NCI-H510A (cell line): Measurements from ENCODE around the gene CRIP2.

ENCODE experiments used
- DNase-seq: peaks from one replicate; lab custom pipeline; 2025; lab: John Stamatoyannopoulos, UW

The CRIP2 gene, protein sequence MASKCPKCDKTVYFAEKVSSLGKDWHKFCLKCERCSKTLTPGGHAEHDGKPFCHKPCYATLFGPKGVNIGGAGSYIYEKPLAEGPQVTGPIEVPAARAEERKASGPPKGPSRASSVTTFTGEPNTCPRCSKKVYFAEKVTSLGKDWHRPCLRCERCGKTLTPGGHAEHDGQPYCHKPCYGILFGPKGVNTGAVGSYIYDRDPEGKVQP

DNA sequence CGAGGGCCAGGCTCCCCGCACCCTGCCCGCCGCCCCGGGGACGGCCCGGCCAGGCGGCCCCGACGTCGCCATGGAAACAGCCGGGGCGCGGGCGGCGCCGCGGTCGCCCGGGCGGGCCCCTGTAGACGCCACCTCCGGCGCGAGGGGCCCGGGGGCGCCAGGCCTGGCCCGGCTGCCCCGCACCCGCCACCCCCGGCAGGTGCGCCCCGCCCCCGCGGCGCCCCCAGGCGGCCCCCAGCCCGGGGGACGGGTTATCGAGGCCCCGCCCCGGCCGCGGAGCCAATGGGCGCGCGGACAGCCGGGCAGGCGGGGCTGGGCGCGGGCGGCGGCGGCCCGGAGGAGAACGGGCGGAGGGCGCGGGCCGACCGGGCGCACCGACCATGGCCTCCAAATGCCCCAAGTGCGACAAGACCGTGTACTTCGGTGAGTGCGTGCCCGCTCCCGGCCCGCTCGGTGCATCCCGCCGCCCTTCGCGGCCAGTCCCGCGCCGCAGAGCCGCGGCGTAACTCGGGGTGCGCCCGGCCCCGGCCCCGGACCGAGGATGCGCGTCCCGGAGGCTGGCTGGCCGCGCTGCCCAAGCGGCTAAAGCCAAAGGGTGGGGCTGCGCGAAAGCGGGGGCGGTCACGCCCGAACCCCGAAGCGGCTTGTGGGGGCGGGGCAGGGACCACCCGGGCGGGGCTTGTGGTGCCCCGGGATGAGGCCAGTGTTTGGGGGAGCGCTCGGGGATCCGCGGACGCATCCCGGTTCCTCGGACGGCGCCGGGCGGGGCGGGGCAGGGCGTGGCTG is at the start of gene CRIP2:
Gene CRIP2, plus strand, starts transcription at position 339 of the 786 bp plus-strand sequence. Its CDS starts 42 bp downstream, at position 381.
- DNase-seq = no peak

DNA sequence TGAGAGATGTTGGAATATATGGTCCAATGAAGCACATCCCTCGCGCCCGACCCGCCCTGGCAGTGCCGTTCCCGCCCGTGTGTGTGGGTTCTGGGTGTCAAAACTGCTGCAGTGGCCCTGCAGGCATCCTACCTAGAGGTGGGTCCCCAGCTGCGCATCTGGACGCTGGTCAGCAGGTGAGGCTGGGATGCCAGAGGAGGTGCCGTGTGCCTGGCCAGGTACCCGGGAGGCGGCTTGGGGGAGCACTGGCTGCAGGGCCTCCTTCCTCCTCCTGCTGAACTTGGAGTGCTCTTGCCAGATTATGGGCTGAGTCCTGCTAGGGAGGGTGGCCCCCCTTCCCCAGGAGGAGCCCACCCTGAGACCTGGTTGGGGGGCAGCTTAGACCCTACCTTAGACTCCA is 49.8 kb upstream of the CRIP2 start:
- DNase-seq = no peak

DNA sequence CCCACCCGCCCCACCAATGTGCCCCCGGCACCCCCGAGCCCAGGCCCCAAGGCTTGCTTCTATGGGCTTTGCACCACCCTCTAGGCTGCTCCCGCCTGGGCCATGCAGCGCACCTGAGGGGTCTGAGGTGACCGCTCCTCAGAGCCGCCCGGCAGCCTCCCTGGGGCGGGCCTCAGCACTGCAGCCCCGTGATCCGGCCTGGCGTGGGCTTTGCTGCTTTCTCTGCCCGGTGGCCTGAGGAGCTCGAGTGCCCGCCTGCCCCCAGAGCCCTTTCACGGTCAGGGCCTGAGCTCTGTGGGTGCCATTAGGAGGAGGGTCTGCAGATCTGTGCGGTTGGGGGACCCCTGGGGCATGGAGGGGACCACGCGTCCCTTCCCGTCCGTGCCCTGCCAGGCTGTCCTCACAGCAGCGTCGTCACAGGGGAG is 48.8 kb upstream of the CRIP2 start:
- DNase-seq = no peak

DNA sequence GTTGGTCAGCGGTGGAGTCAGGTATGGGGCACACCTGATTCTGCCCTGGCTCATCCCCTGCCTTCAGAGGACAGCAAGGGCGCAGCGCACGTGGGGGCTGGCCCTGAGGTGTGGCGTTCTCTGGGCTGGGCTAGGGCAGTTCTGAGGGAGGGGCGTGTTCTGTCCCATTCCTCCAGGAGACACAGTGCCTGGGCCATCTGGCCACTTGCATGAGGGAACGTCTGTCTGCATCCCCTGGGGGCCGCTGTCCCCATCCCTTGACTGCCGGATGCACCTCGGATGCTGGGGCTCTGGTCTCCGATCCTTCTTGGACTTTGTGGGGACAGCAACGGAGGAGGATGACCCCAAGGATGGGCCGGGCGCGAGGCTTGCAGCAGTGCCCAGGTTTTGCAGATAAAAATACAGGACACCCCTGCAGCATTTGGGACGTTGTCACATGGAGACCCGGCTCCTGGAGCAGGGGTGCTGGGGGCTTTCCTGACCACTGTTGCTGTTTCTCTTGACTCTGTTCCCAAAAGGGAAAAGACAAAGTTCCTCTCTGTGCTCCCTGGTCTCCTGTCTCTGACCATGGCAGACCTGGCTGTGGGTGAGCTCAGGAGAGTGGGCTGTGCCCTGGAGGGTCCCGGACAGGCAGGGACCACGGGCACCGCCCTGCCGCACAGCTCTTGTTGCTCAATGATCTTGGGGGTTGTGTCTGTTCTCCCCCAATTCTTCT is 48.0 kb upstream of the CRIP2 start:
- no peak for DNase-seq

DNA sequence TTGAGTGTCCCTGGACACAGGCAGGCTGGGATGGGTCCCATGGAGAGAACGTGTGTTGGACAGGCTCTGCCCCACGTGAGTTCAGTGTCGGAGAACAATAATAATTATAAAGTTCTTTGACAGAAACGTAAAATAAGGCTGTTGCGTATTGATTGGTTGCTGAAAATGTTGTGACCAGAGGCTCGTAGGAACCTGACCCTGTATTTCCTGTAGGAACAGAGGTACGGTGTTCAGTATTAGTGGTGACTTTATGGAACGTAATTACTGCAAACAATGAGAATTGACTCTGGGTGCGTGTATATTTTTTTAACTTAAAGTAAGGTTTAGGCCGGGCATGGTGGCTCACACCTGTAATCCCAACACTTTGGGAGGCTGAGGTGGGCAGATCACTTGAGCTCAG is 47.2 kb upstream of the CRIP2 start:
- no peak for DNase-seq

DNA sequence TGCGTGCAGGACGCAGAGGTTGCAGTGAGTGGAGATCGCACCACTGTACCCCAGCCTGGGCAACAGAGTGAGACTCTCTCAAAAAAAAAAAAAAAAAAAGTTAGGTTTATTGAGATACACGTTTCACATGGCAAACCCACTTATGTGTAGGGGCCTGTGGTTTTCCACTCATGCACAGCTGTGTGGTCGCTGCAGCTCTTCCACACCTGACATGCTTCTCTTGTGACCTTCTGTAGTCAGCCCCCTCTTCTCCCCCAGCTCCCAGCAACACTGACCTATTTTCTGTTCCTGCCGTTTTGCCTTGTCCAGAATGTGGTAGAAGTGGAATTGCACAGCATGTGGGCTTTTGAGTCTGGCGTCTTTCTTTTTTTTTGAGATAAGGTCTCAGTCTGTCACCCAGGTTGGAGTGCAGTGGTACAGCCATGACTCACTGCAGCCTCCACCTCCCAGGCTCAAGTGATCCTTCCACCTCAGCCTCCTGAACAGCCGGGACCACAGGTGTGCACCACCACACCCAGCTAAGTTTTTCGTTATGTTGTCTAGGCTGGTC is 46.6 kb upstream of the CRIP2 start:
- DNase-seq = no peak

DNA sequence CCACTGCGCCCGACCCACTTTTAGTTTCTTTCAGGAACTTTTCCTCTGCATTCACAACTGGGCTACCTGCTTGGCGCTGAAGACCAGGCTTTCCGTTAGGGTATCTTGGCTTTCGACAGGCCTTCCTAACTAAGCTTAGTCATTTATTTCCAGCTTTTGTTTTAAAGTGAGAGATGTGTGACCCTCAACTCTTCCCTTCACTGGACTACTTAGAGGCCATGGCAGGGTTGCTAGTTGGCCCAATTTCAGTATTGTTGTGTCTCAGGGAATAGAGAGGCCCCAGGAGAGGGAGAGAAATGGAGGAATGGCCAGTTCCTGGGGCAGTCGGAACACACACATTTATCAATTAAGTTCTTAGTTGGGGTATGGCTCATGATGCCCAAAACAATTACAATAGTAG is 44.6 kb upstream of the CRIP2 start:
- DNase-seq = no peak

DNA sequence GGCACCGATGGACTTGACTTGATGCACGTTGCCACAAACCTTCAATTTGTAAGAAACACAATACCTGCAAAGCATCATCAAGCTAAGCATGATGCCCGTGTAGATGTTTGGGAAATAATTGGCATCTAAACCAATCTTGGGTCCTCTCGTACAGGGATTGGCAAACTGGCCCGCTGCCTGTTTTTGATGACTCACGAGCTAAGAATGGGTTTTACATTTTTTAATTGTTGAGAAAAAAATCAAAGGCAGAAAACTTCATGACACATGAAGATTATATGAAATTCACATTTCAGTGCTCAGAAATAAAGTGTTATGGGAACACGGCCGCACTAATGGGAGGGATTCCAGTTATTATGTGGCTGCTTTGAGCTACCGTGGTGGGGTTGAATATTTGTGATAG is 44.1 kb upstream of the CRIP2 start:
- DNase-seq = no peak

DNA sequence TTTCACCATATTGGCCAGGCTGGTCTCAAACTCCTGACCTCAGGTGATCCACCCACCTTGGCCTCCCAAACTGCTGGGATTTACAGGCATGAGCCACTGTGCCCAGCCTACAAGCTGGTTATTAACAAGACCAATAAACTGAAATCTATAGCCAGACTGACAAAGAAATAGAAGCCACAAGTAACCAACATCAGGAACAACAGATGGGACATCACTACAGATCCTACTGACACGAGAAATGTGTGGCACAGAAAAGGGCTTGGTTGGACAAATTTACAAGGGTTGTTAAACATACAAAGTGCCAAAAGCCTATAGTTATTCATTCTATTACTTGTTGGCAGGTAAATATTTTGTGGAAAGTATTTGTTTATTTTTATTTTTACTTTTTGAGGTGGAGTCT is 43.4 kb upstream of the CRIP2 start:
- no peak for DNase-seq

DNA sequence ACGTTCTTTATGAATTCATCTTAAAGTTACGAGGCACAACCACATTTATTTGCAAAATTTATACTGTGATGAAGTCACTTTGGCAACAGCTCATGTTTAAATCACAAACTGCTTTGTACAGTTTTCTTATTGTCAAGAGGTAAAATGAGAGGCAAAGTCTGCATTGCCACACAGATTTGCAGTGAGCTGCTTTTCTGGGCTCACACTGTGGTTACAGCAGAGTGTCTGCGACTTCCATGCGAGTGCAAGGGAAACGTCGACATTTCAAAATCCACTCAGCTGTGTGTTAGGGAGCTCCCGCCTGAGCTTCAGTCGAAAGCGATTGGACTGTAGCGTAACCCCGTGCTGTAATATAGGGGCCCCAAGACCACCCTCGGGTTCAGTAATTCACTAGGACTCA is 42.0 kb upstream of the CRIP2 start:
- DNase-seq = no peak

DNA sequence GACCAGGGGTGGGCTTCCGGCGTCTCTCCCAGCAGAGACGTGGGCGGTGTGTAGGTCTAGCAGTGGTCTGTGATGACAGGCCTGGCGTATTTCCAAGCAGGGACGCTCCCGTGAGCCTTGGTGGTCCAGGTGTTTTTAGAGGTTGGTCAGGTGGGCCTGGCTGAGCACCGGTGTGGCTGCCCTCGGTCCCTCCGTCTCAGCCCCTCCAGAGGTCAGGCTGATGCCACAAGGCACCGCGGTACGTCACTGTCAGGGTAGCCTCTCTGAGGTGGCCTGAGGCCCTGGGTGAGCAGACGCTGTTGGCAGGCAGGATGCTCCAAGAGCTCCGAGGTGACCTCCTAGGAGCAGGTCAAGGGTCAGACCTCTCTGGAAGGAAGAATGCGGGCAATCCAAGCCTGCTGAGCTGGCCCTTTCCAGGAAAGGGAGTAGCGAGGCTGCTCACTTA is 41.4 kb upstream of the CRIP2 start:
- no peak for DNase-seq

DNA sequence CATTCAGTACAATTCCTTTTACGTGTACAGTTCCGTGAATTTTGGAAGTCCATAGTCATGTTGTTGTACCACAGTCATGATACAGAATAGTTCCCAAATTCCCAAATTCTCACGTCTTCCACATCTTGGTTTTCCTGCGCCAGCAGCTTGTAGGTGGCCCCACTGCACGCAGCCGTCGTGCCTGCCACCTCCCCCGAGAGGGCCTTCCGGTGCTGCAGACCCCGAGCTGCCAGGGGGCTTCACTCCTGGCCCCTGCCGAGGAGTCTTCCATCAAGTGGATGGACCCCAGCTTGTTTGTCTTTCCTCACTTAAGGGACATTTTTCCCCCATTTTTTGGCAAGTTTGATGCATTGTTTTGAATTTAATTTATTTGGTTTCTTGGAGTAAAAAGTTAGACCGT is 38.2 kb upstream of the CRIP2 start:
- DNase-seq = no peak

DNA sequence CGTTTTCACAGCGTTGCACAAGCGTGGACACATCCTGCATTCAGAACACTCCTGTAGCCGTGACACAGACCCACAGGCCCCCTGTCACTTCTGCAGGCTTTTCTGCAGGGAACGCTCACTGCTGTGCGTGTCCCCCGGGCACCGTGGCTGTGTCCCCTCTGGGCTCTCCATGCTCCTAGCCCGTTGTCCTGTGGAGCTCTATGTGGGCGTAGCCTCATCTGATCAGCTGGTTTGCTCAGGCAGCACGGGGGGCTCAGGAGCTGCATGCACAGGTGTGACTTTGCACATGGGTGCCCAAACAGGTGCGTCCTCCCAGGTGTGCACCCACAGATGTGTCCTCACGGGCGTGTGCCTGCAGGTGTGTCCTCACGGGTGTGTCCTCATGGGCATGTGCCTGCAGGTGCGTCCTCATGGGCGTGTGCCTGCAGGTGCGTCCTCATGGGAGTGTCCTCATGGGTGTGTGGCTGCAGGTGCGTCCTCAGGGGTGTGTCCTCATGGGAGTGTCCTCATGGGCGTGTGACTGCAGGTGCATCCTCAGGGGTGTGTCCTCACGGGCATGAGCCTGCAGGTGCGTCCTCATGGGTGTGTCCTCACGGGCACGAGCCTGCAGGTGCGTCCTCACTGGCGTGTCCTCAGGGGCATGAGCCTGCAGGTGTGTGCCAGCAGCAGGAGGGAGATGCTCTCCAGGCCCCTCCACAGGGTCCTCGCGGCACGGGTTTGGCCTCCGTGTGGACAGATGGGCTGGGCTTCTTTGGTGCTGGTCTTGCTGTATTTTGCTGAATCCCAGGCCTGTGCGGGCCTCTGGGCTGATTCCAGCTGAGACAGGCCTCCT is 37.5 kb upstream of the CRIP2 start:
- DNase-seq = peak; percentile 91

DNA sequence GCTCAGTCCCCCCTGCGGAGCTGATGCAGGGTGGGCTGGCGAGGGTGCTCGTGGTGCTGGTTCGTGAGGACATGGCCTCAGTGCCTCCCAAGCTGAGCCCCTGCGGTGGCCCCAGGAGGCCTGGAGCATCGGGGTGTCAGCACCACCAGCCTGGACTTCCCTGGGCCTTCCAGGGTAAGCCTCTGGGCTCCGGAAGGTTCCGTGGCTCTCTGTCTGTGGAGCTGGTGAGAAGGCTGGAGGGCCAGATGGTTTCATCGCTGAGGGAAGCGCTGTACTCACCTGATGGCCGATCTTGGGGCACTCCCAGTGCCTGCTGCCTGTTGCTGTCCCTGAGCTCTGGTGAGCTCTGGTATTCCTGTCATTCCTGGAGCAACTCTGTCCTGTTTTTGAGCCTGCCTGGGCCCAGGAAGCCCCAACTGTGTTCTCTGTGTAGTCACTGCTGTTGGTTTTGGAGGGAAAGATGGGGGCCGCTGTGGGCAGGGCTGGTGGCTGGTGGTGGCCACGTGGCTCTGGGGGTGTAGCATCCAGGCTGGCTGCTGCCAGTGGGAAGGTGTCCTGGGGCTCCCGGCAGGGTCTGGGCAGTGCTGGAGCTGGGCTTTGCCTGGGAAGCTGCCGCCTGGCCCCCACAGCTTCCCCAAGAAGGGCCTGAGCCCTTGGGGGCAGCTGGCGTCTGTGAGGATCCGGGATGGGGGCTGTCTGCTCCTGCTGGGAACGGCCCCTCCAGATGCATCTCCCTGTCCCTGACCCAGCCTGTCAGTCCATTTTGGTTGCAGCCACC is 36.7 kb upstream of the CRIP2 start:
- no peak for DNase-seq

DNA sequence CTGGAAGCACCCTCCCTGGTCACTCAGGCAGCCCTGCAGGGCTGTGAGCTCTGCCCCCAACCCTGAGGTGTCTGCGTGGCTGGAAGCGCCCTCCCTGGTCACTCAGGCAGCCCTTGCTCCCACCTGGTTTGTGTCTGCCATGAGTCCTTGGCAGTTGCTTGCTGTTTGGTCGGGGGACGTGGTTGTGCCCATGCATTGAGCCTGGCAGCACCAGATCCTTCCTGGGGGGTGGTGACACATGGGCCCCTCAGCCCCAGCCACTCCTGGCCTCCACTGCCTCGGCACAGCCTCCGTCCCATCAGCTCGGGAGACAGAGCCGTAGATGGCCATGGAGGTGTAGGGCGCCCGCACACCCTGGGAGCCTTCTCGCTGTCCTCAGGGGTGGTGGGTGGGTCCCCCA is 35.4 kb upstream of the CRIP2 start:
- DNase-seq = no peak

DNA sequence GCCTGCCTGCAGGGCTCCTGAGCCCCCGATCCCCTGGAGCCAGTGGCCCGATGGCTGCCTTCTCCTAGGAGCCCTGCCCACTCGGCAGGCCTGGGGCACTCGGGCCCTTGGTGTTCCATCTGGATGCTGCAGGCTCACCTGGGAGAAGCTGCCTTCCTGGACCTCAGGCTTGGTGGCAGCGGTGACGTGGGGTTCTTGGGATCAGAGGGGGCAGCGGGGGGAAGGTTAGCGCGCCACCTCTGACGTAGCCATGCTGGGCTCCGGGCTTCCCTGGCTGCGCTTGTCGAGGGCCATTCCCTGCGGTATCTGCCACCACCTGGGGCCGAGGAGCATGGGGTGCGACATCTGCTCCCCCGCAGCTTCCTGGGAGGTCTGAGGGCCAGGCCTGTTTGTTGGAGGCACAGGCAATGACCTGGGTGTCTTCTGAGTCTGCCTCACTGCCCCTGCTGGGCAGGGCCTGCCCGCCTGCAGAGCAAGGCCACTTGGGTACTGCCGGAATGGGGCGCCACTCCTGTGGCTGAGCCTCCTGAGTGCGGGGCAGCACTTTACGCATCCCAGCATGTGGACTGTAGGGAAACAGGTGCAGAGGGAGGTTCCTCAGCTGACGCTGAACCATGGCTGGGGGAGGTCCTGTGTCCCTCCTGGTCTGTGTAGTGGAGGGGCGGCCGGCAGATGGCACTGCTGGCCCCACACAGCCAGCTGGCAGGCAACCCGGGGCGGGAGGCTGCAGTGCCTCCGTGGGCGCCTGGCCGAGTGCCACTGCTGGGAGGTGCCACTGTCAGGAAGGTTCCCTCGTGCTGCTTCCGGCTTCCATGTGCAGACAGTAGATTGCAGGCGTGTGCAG is 34.7 kb upstream of the CRIP2 start:
- no peak for DNase-seq

DNA sequence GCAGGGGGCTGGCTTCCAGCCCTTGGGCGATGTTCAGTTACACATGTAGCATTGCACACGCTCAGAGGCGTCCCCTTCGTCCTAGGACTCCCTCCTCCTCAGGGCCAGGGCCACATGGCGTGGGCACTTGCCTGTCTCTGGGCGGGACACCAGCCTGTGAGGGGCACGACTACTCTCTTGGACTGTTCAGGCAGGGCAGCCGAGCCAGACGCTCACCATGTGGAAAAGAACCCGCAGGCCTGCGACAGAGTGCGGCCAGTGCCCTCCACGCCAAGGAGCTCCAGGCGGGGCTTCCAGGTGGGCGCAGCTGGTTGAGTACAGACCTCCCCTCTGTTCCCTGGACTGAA is 34.1 kb upstream of the CRIP2 start:
- DNase-seq = no peak

DNA sequence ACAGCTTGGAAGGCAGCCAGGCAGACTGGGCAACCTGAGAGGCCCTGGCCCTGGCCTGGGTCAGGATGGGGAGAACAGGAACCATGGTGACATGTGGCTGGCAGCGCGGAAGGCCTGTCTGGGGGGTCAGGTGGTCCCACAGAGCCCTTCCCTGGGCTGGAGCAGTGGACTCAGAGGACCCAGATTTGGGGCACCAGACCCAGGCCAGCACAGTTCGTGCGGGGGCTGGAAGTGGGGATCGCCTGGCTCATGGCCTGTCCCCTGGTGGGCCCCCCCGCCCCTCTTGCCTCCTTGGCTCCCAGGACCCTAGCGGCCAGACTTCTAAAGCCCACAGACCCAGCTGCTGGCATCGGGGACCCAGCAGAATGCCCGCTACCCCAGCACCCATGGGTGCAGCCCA is 33.6 kb upstream of the CRIP2 start:
- no peak for DNase-seq

DNA sequence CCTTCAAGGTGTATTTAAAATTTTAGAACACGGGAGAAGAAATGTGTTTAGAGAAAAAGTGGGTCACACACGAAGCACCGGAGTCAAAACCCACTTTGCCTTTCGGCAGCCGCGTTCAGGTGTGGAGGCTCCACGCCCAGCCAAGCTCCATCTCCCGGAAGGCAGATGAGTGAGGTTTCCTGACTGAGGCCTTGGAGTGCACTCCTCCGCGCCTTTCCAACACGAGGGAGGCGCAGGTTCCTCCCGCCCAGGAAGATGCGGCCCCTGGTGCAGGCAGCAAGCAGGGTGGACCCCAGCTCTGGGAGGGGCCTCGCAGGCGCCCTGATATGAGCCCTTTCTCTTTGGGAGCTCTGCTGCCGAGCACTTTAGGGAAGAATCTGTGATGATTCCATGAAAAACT is 32.5 kb upstream of the CRIP2 start:
- no peak for DNase-seq

DNA sequence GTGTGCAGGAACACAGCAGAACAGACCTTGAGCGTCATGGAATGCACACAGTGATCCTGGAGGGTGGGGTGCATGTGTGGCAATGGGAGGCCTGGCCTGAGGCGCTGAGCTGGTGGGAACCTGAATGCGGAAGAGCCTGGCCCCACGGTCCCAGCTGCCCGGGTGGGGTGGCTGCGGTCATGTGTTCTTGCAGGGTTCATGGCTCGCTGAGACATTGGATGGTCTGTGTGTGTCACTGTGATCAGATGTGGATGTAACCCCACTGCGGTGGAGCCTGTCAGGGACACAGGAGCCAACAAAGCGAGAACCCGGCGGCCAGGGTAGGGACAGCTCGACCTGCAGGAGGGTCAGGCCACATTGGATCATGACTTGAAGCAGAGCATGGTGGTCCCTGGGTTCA is 31.8 kb upstream of the CRIP2 start:
- no peak for DNase-seq
